ENCODE measurements around the gene GRPEL2. TPM values are rescaled to one million over a fixed set of nuclear protein-coding genes. Genes with fewer than 3 reads are reported as not detected.

Gene GRPEL2
- total RNA-seq, 1 experiment from 2014 or later, result 22.0 TPM

DNA sequence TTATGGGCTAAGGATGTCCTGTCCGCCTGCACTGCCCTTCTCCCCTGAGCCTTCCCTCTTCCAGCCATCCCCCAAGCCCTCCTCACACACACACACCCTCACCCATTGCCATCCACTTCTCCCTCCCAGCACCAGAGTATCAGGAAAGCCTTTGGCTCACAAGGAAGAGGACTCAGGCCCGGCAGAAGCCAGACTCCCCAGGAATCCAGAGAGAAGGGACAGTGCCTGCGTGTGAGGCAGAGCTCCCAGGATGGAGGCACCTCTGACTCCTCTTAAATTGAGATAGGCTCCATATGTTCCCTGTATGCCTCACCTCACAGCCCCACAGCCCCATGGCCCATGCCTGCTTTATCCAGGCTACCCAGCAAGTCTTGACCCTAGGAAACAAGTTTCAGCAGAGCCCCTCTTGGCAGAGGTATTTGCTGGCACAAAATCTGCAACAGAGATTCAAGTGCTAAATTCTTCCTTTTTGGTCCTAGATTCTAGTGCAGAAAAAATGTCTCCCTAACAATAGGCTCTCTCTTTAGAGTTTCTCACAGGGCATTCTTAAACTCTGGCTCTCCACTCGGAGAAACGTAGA, 33.0 kb downstream of the GRPEL2 start:
- no peak overlapping the region for H3K4me3 ChIP-seq (ENCODE audit: low read length)
- no peaks in the 10 kb centered on the region for H3K36me3 ChIP-seq (ENCODE audit: insufficient read depth, low read length)
- H3K9me2 ChIP-seq (replicated peaks; ENCODE audit: insufficient read depth, low read length), result no peaks in the 10 kb centered on the region
- no peaks in the 10 kb centered on the region for H3K27me3 ChIP-seq (ENCODE audit: low read length)
- H3K4me1 ChIP-seq (ENCODE audit: low read length), result no peaks in the 10 kb centered on the region
- H3K9ac ChIP-seq (ENCODE audit: low read length), result no peak overlapping the region
- H4K20me1 ChIP-seq (ENCODE audit: insufficient read depth, low read depth, low read length), result no peaks in the 10 kb centered on the region
- no peak overlapping the region for H2AFZ ChIP-seq (ENCODE audit: low read length)
- no peak overlapping the region for H3K4me2 ChIP-seq (ENCODE audit: low read depth, low read length, poor library complexity, severe bottlenecking)
- no peaks in the 10 kb centered on the region for H3K9me3 ChIP-seq (ENCODE audit: low read length)
- H3K79me2 ChIP-seq (ENCODE audit: low read length), result no peaks in the 10 kb centered on the region
- DNase-seq, result no peak
- no peak overlapping the region for H3K27ac ChIP-seq (ENCODE audit: low read length)

DNA sequence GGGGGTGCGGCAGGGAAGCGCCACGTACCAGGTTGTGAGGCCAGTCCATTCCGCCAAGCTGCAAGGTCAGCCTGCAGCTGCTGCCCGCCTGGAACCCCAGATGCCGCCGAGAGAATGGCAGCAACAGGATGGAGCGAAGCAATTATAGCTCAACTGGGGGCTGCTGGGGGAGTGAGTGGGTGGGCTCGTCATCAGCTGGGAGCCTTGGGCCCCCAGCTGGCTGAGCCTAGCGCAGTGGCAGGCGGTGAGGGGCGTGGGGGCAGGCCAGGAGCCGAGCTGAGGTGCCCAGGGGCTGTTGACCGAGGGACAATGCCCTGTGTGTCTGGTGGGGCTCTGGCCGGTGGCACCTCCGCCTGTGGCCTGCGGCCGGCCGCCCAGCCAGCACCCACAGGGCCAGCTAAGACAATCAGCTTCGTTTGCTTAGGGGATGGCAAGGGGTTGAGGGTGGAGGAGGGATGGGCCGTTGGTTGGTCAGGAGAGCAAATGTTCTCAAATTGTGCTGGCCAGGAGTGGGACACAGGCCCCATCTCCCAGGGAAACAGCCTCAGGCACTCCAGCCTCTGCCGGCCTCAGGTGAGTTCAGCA, 34.0 kb downstream of the GRPEL2 start, which contains the start of gene IL17B:
Gene IL17B (minus strand): TSS at position 116 of the 585 bp plus-strand sequence. CDS start 67 bp downstream, at position 49.
- H2AFZ ChIP-seq (ENCODE audit: low read length), result no peak within 1 kb of the TSS
- DNase-seq, result no peak
- no peak within 1 kb of the TSS for H3K9ac ChIP-seq (ENCODE audit: low read length)
- H3K9me3 ChIP-seq (ENCODE audit: low read length), result no peaks in the 10 kb centered on the region
- H3K4me3 ChIP-seq (ENCODE audit: low read length), result no peak within 1 kb of the TSS
- H4K20me1 ChIP-seq (ENCODE audit: insufficient read depth, low read depth, low read length), result no peaks in the 10 kb centered on the region
- no peaks in the 10 kb centered on the region for H3K79me2 ChIP-seq (ENCODE audit: low read length)
- H3K27ac ChIP-seq (ENCODE audit: low read length), result no peak within 1 kb of the TSS
- H3K4me2 ChIP-seq (ENCODE audit: low read depth, low read length, poor library complexity, severe bottlenecking), result no peak within 1 kb of the TSS
- H3K27me3 ChIP-seq (ENCODE audit: low read length), result no peaks in the 10 kb centered on the region
- no peaks in the 10 kb centered on the region for H3K9me2 ChIP-seq (replicated peaks; ENCODE audit: insufficient read depth, low read length)
- H3K4me1 ChIP-seq (ENCODE audit: low read length), result no peaks in the 10 kb centered on the region
- H3K36me3 ChIP-seq (ENCODE audit: insufficient read depth, low read length), result no peaks in the 10 kb centered on the region

- Histone ChIP-seq H4K20me1 (ENCODE audit: insufficient read depth, low read depth, low read length) (no peaks in the 10 kb centered on the region), H3K36me3 (ENCODE audit: insufficient read depth, low read length) (no peaks in the 10 kb centered on the region), H3K79me2 (ENCODE audit: low read length) (no peaks in the 10 kb centered on the region), H3K27me3 (ENCODE audit: low read length) (no peaks in the 10 kb centered on the region), H3K4me2 (ENCODE audit: low read depth, low read length, poor library complexity, severe bottlenecking) (no peak overlapping the region), H3K9me3 (ENCODE audit: low read length) (no peaks in the 10 kb centered on the region), H2AFZ (ENCODE audit: low read length) (no peak overlapping the region), H3K27ac (ENCODE audit: low read length) (no peak overlapping the region), H3K9me2 (replicated peaks; ENCODE audit: insufficient read depth, low read length) (no peaks in the 10 kb centered on the region), H3K4me3 (ENCODE audit: low read length) (no peak overlapping the region), H3K9ac (ENCODE audit: low read length) (no peak overlapping the region), H3K4me1 (ENCODE audit: low read length) (no peaks in the 10 kb centered on the region)
- no peak for DNase-seq
Observed at GRCh38 chr5:149379818-149380374, 34.6 kb downstream of the GRPEL2 start.

GRCh38 chr5:149380466-149381121, 35.3 kb downstream of the GRPEL2 start:
- no peak overlapping the region for H3K27ac ChIP-seq (ENCODE audit: low read length)
- no peaks in the 10 kb centered on the region for H3K79me2 ChIP-seq (ENCODE audit: low read length)
- no peak for DNase-seq
- H3K27me3 ChIP-seq (ENCODE audit: low read length), result no peaks in the 10 kb centered on the region
- no peaks in the 10 kb centered on the region for H3K9me3 ChIP-seq (ENCODE audit: low read length)
- H4K20me1 ChIP-seq (ENCODE audit: insufficient read depth, low read depth, low read length), result no peaks in the 10 kb centered on the region
- no peak overlapping the region for H3K4me3 ChIP-seq (ENCODE audit: low read length)
- no peaks in the 10 kb centered on the region for H3K4me1 ChIP-seq (ENCODE audit: low read length)
- no peak overlapping the region for H3K9ac ChIP-seq (ENCODE audit: low read length)
- H3K9me2 ChIP-seq (replicated peaks; ENCODE audit: insufficient read depth, low read length), result no peaks in the 10 kb centered on the region
- no peak overlapping the region for H2AFZ ChIP-seq (ENCODE audit: low read length)
- H3K4me2 ChIP-seq (ENCODE audit: low read depth, low read length, poor library complexity, severe bottlenecking), result no peak overlapping the region
- no peaks in the 10 kb centered on the region for H3K36me3 ChIP-seq (ENCODE audit: insufficient read depth, low read length)

- DNase-seq, result no peak
- Histone ChIP-seq H3K4me3 (ENCODE audit: low read length) (no peak overlapping the region), H3K9me2 (replicated peaks; ENCODE audit: insufficient read depth, low read length) (no peaks in the 10 kb centered on the region), H2AFZ (ENCODE audit: low read length) (no peak overlapping the region), H3K9ac (ENCODE audit: low read length) (no peak overlapping the region), H3K27me3 (ENCODE audit: low read length) (no peaks in the 10 kb centered on the region), H3K4me2 (ENCODE audit: low read depth, low read length, poor library complexity, severe bottlenecking) (no peak overlapping the region), H3K4me1 (ENCODE audit: low read length) (no peaks in the 10 kb centered on the region), H4K20me1 (ENCODE audit: insufficient read depth, low read depth, low read length) (no peaks in the 10 kb centered on the region), H3K79me2 (ENCODE audit: low read length) (no peaks in the 10 kb centered on the region), H3K9me3 (ENCODE audit: low read length) (no peaks in the 10 kb centered on the region), H3K36me3 (ENCODE audit: insufficient read depth, low read length) (no peaks in the 10 kb centered on the region), H3K27ac (ENCODE audit: low read length) (no peak overlapping the region)
Observed at GRCh38 chr5:149381261-149381985, 36.1 kb downstream of the GRPEL2 start.

DNA sequence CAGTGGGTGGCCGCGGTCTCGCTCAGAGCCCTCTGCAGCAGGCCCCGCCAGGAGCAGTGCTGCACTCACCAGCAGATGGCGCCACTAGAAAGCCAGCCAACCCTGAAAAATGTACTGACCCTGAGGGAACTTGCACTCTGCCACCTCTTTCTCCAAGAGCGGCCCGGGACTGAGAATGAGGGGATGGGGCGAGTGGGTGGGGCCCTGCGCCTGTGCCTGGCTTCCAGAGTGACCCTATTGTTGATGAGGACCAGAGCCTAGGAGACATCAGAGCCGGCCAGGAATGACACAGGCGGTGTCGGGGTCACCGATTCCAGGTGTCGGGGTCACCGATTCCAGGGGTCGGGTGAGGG, 36.7 kb downstream of the GRPEL2 start:
- Histone ChIP-seq H3K27me3 (ENCODE audit: low read length) (no peaks in the 10 kb centered on the region), H3K36me3 (ENCODE audit: insufficient read depth, low read length) (no peaks in the 10 kb centered on the region), H4K20me1 (ENCODE audit: insufficient read depth, low read depth, low read length) (no peaks in the 10 kb centered on the region), H3K4me3 (ENCODE audit: low read length) (no peak overlapping the region), H3K79me2 (ENCODE audit: low read length) (no peaks in the 10 kb centered on the region), H3K4me1 (ENCODE audit: low read length) (no peaks in the 10 kb centered on the region), H3K27ac (ENCODE audit: low read length) (no peak overlapping the region), H3K9ac (ENCODE audit: low read length) (no peak overlapping the region), H2AFZ (ENCODE audit: low read length) (no peak overlapping the region), H3K9me3 (ENCODE audit: low read length) (no peaks in the 10 kb centered on the region), H3K4me2 (ENCODE audit: low read depth, low read length, poor library complexity, severe bottlenecking) (no peak overlapping the region), H3K9me2 (replicated peaks; ENCODE audit: insufficient read depth, low read length) (no peaks in the 10 kb centered on the region)
- peak; percentile 87 for DNase-seq

- Histone ChIP-seq H3K9me3 (ENCODE audit: low read length) (no peaks in the 10 kb centered on the region), H3K36me3 (ENCODE audit: insufficient read depth, low read length) (no peaks in the 10 kb centered on the region), H3K4me1 (ENCODE audit: low read length) (no peaks in the 10 kb centered on the region), H3K9me2 (replicated peaks; ENCODE audit: insufficient read depth, low read length) (no peaks in the 10 kb centered on the region), H3K4me3 (ENCODE audit: low read length) (no peak overlapping the region), H3K4me2 (ENCODE audit: low read depth, low read length, poor library complexity, severe bottlenecking) (no peak overlapping the region), H2AFZ (ENCODE audit: low read length) (no peak overlapping the region), H3K79me2 (ENCODE audit: low read length) (no peaks in the 10 kb centered on the region), H4K20me1 (ENCODE audit: insufficient read depth, low read depth, low read length) (no peaks in the 10 kb centered on the region), H3K9ac (ENCODE audit: low read length) (no peak overlapping the region), H3K27me3 (ENCODE audit: low read length) (no peaks in the 10 kb centered on the region), H3K27ac (ENCODE audit: low read length) (no peak overlapping the region)
- no peak for DNase-seq
Observed at GRCh38 chr5:149382517-149383220, 37.4 kb downstream of the GRPEL2 start.
